GM18858 (cell line): ENCODE results near the gene KRTAP9-1.
"Not testable (repeated sequence)": the region's sequence is repeated elsewhere in the genome, so short reads cannot be mapped to it uniquely, and the experiment has no call there.

Experiments
- ATAC-seq: cut with Tn5 transposase; IDR thresholded peaks from one replicate; pipeline ENCODE4 v1.9.1; 2021; ENCODE audit not compliant: unreplicated experiment

Gene KRTAP9-1

GRCh38 chr17:41178843-41179616 lies 10.7 kb upstream of the KRTAP9-1 start:
- ATAC-seq = no peak

DNA sequence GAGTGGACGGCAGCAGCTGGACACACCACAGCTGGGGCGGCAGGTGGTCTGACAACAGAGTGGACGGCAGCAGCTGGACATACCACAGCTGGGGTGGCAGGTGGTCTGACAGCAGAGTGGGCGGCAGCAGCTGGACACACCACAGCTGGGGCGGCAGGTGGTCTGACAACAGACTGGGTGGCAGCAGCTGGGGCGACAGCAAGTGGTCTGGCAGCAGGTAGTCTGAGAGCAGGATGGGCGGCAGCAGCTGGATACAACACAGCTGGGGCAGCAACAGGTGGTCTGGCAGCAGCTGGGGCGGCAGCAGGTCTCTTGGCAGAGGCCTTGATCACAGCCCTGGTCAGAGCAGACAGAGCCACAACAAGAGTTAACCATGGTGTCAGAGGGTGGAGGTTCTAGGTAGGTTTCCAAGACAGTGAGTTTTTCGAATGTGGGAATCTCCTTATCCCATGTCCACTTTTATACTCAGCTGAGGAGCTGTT lies 5.2 kb upstream of the KRTAP9-1 start, which contains the start of gene KRTAP4-1:
TSS of gene KRTAP4-1 (minus strand) at position 432 of the 482 bp plus-strand sequence. CDS start at position 375, 57 bp downstream.
- no peak for ATAC-seq

DNA sequence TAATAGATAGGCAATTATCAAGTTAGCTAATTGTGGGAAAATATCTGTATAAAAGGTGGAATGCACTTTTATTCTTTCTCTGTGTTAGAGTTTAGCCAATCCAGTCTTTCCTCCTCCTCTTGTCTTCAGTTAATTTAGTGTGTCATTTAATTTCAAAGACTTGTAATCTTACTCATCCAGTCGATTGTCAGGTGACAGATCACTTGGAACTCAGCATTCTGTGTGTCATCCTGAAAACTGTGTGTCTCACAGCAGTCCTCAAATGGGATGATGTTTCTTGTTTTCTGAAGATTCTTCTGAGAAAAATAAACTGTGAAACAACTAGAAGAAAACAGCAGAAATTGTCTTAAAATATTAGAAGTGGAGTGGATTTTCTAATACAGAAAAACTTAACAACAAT lies 4.7 kb upstream of the KRTAP9-1 start:
- ATAC-seq = no peak

DNA sequence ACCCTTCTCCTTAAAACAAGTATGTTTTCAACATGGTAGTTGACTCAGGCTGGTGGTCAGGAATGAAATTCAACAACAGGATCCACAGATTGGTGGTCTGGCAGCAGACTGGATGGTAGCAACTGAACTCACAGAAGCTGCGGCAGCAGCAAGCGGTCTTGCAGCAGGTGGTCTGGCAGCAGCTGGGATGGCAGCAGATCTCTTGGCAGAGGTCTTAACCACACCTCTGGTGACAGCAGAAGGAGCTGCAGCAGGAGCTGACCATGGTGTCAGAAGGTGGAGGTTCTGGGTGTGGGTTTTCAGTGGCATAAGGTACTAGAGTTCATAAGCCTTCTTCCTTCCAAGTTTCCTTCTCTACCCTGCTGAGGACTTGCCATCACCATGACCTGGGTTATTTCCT lies 2.8 kb upstream of the KRTAP9-1 start:
- ATAC-seq = no peak

GRCh38 chr17:41190328-41190727 lies 641 bp downstream of the KRTAP9-1 start:
- ATAC-seq = no peak

GRCh38 chr17:41196068-41196467 lies 6.4 kb downstream of the KRTAP9-1 start:
- ATAC-seq = no peak

GRCh38 chr17:41199421-41200078 lies 9.9 kb downstream of the KRTAP9-1 start:
- no peak for ATAC-seq

DNA sequence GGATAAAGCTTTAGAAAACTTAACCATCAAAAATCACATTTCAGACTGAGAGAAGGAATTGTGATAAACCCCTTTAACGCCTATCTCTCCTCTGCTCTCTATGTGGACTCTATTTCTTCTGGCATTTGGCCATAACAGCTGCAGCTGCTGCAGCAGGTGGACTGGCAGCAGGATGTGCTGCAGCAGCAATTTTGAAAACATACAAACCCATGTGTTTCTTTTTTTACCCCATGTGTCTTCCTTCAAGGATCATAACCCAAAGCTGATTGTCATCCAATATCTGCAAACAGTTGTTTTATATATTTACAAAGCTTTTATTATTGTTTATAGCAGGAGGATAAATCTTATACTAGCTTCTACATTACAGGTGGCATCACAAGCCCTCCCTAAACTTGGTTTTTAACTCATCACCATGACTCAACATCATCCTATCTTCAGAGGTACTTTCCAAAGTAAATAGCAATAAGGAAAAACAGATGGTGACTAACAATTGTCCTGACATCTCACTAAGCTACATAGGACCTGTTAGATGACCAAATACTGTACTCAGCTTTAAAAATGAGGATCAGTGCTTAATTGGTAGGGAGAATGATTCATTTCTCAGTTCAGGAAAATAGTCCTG lies 22.3 kb downstream of the KRTAP9-1 start:
- ATAC-seq = no peak

DNA sequence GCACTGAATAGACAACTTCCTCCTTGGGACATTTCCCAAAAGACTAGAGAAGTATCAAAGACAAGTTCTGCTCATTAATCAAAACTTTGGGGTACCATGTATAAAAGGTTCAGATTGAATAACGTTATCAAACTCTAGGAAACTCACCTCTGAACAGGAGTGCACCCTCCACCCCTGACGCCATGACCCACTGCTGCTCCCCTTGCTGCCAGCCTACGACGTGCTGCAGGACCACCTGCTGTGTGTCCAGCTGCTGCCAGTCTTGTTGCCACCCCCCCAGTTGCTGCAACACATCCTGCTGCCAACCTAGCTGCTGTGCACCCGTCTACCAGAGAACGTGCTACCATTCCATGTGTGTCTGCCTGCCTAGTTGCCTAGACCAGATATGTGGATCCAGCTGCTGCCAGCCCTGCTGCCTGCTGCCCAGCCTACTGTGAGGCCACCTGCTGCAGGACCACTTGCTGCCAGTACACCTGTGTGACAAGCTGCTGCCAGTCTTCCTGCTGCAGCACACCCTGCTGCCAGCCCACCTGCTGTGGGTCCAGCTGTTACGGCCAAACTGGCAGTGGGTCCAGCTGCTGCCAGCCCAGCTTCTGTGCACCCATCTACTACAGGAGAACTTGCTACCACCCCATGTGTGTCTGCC lies 23.0 kb downstream of the KRTAP9-1 start:
- ATAC-seq = no peak

- no peak for ATAC-seq
Measured at GRCh38 chr17:41215681-41216080, 26.0 kb downstream of the KRTAP9-1 start.

GRCh38 chr17:41223821-41224220 lies 34.1 kb downstream of the KRTAP9-1 start:
- no peak for ATAC-seq

GRCh38 chr17:41226051-41226450 lies 36.4 kb downstream of the KRTAP9-1 start:
- ATAC-seq = no peak

- not testable (repeated sequence) for ATAC-seq
Measured at GRCh38 chr17:41226598-41227095, 37.0 kb downstream of the KRTAP9-1 start, which contains the start of gene KRTAP9-2. Gene KRTAP9-2 (plus strand): TSS chr17:41226648. CDS start chr17:41226655, 7 bp downstream.

DNA sequence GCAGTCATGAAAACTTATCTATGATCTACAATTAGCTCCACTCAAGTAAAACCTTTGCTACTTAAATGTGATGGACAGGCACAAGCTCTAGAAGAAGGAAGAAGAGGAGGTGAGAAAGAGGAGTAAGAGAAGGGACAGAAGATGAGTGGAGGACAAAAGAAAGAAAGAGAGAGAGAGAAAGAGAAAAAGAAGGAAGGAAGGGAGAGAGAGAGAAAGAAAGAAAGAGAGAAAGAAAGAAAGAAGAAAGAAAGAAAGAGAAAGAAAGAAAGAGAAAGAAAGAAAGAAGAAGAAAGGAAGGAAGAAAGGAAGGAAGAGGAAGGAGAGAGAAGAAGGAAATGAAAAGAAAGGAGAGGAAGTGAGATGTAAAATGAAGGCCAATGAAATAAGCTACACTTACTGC lies 40.4 kb downstream of the KRTAP9-1 start:
- no peak for ATAC-seq

DNA sequence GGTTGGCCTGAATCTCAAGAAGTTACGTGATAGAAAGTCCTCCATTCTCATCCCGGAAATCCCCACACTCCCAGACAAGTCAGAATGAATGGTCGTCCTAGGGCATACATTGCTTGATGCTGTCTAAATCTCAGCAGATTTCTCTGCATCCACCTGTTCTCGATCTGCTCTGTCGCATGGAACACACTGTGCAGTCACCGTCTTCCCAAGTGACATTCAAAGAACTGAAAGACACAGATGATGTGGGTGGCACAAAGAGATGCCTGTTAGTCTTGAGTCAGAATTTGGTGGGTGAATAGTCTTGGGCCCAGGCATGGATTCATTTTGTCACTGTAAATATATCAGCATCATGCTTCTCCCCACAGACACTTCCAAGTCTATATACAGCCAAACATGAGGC lies 42.0 kb downstream of the KRTAP9-1 start:
- ATAC-seq = no peak

DNA sequence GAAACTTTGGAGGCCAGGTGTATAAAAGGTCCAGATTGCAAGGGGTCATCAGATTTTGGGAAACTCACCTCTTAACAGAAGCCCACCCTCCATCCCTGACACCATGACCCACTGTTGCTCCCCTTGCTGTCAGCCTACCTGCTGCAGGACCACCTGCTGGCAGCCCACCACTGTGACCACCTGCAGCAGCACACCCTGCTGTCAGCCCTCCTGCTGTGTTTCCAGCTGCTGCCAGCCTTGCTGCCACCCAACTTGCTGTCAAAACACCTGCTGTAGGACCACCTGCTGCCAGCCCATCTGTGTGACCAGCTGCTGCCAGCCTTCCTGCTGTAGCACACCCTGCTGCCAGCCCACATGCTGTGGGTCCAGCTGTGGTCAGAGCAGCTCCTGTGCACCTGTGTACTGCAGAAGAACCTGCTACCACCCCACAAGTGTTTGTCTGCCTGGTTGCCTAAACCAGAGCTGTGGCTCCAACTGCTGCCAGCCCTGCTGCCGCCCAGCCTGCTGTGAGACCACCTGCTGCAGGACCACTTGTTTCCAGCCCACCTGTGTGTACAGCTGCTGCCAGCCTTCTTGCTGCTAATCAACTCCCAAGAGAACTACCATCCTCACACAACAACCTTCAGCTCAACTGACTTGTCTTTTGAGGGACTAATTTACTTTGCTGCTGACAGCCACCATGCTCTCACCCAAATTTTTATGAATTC lies 42.9 kb downstream of the KRTAP9-1 start, which contains the start of gene KRTAP9-3:
TSS of gene KRTAP9-3 (plus strand) at position 51 of the 707 bp plus-strand sequence. CDS start at position 104, 53 bp downstream.
- not testable (repeated sequence) for ATAC-seq

DNA sequence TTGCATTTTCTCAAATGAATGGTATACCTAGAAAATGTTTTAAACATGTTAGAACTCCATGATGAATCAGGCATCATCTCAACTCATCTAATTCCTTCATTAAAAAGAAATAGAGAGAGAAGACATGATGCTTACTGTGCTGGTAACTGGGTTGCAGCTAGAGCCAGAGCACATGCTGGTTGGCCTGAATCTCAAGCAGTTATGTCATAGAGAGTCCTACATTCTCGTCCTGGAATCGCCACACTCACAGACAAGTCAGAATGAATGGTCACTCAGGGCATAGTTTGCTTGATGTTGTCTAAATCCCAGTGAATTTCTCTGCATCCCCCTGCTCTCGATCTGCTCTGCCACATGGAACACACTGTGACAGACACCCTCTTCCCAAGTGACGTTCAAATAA lies 47.4 kb downstream of the KRTAP9-1 start:
- ATAC-seq = not testable (repeated sequence)

DNA sequence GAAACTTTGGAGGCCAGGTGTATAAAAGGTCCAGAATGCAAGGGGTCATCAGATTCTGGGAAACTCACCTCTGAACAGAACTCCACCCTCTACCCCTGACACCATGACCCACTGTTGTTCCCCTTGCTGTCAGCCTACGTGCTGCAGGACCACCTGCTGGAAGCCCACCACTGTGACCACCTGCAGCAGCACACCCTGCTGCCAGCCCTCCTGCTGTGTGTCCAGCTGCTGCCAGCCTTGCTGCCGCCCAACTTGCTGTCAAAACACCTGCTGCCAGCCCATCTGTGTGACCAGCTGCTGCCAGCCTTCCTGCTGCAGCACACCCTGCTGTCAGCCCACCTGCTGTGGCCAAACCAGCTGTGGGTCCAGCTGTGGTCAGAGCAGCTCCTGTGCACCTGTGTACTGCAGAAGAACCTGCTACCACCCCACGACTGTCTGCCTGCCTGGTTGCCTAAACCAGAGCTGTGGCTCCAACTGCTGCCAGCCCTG lies 48.3 kb downstream of the KRTAP9-1 start, which contains the start of gene KRTAP9-8:
TSS of gene KRTAP9-8 (plus strand) at position 51 of the 489 bp plus-strand sequence. CDS start at position 104, 53 bp downstream.
- ATAC-seq = not testable (repeated sequence)
